Brain microvascular endothelial cell (primary cell): ENCODE results near the gene SUV39H2.

ENCODE experiments used
- DNase-seq: peaks from one replicate; pipeline ENCODE4 v3.0.0-alpha.2; 2020
- H3K27ac ChIP-seq: fragments of 250-450 bp; sonication (Bioruptor Pico); 2 replicates; pipeline ENCODE4 v1.5.1; 2020; ENCODE audit warnings: mild to moderate bottlenecking, moderate library complexity
- H3K27me3 ChIP-seq: fragments of 250-450 bp; sonication (Bioruptor Pico); replicated peaks from 2 replicates; pipeline ENCODE4 v1.5.1; 2020; ENCODE audit warnings: mild to moderate bottlenecking
- H3K36me3 ChIP-seq: fragments of 250-450 bp; sonication (Bioruptor Pico); replicated peaks from 2 replicates; pipeline ENCODE4 v1.5.1; 2020; ENCODE audit warnings: mild to moderate bottlenecking
- H3K4me3 ChIP-seq: 2 replicates; pipeline ENCODE4 v1.5.1; 2011; ENCODE audit warnings: low read depth, mild to moderate bottlenecking, control low read depth, low read length, moderate library complexity
- in situ Hi-C: cut with HindIII; loops from 2 replicates; pipeline ENCODE4 v1.10.0; 2017; ENCODE audit warnings: low sequenced_read_pairs, low pct_ligation_motif_present
- TF ChIP-seq, protein P1 (sequence below): IDR thresholded peaks from 2 replicates; pipeline ENCODE4 v1.5.1; 2011; ENCODE audit warnings: low read depth, mild to moderate bottlenecking, moderate library complexity, low read length, control low read depth, inconsistent platforms; ENCODE audit errors: missing control alignments

Gene SUV39H2, protein sequence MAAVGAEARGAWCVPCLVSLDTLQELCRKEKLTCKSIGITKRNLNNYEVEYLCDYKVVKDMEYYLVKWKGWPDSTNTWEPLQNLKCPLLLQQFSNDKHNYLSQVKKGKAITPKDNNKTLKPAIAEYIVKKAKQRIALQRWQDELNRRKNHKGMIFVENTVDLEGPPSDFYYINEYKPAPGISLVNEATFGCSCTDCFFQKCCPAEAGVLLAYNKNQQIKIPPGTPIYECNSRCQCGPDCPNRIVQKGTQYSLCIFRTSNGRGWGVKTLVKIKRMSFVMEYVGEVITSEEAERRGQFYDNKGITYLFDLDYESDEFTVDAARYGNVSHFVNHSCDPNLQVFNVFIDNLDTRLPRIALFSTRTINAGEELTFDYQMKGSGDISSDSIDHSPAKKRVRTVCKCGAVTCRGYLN

DNA sequence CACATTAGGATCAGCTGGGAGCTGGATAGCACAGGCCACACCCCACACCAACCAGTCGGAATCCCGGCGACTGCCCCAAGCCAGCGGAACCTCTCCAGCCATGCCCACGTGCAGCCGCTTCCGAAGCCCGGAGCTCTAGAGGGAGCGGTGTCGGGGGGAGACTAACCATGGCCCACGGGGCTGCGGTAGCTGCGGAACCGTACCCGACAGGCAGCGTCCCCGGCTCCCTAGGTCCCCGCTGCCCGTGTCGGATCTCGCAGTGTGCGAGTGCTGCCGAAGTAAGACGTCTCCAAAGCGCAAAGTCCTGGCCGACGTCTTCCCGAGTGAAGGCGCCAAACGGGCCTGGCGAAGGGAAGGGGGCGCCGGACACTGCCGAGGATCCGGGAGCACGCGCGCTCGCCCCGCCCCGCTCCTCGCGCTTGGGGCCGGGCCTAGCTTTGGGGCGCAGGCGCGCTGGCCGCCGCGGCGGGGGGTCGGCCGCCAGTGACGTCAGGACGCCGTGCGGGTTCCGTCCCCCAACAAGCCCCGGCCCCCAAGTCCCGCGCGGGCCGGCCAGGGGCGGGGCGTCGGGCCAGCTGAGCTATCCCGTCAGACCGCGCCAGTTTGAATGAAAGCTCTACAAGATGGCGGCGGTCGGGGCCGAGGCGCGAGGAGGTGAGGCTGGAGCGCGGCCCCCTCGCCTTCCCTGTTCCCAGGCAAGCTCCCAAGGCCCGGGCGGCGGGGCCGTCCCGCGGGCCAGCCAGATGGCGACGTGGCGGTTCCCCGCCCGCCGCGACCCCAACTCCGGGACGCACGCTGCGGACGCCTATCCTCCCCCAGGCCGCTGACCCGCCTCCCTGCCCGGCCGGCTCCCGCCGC, at the start of gene SUV39H2:
Gene SUV39H2 (plus strand): TSS at position 601 of the 858 bp plus-strand sequence. CDS start 23 bp downstream, at position 624.
- in situ Hi-C loops: no loop called here
- peak; percentile 92 for DNase-seq
- Histone ChIP-seq H3K36me3 (no peaks in the 10 kb centered on the region), H3K4me3 (peak within 1 kb of the TSS; percentile 96), H3K27ac (peak within 1 kb of the TSS; percentile 89), H3K27me3 (no peaks in the 10 kb centered on the region)
- TF ChIP-seq, protein P1, sequence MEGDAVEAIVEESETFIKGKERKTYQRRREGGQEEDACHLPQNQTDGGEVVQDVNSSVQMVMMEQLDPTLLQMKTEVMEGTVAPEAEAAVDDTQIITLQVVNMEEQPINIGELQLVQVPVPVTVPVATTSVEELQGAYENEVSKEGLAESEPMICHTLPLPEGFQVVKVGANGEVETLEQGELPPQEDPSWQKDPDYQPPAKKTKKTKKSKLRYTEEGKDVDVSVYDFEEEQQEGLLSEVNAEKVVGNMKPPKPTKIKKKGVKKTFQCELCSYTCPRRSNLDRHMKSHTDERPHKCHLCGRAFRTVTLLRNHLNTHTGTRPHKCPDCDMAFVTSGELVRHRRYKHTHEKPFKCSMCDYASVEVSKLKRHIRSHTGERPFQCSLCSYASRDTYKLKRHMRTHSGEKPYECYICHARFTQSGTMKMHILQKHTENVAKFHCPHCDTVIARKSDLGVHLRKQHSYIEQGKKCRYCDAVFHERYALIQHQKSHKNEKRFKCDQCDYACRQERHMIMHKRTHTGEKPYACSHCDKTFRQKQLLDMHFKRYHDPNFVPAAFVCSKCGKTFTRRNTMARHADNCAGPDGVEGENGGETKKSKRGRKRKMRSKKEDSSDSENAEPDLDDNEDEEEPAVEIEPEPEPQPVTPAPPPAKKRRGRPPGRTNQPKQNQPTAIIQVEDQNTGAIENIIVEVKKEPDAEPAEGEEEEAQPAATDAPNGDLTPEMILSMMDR: no peak

DNA sequence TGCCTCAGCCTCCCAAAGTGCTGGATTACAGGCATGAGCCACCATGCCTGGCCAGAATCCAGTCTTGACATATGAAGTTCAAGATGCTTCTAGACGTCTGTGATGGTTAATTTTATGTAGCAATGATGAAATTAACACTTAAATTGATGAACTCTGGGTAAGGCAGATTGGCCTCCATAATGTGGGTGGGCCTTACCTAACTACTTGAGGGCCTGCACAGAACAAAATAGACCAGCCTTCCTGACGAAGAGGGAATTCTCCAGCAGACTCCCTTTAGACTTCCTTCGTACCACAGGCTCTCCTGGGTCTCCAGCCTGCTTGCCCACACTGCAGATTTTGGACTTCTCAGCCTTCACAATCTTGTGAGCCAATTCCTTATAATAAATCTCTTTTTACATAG, 45.6 kb upstream of the SUV39H2 start:
- H3K27me3 ChIP-seq: no peaks in the 10 kb centered on the region
- in situ Hi-C loops: no loop called here
- TF ChIP-seq, protein P1: no peak
- no peak for DNase-seq
- no peaks in the 10 kb centered on the region for H3K36me3 ChIP-seq
- H3K4me3 ChIP-seq: no peak overlapping the region
- H3K27ac ChIP-seq: no peak overlapping the region

DNA sequence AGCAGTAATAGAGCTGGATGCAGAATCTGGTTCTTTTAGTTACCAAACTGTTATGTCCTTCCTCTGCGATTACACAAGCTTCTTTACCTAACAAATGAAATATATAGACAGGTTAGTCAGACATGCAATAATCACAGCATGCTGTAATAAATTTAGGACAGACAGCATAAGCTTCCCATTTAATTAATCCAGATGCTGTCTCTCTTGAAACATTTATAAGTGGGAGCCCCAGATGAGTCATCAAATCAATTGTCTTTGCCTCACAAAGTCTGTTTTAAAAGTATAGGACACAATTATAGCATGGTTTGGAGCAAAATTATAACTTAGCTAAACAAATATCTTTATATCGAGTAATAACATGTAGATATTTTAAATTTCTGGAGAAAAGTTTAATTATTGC, 42.5 kb upstream of the SUV39H2 start:
- Histone ChIP-seq H3K36me3 (no peaks in the 10 kb centered on the region), H3K27ac (no peak overlapping the region), H3K27me3 (no peaks in the 10 kb centered on the region), H3K4me3 (no peak overlapping the region)
- no peak for DNase-seq
- TF ChIP-seq, protein P1: no peak
- in situ Hi-C loops: no loop called here

DNA sequence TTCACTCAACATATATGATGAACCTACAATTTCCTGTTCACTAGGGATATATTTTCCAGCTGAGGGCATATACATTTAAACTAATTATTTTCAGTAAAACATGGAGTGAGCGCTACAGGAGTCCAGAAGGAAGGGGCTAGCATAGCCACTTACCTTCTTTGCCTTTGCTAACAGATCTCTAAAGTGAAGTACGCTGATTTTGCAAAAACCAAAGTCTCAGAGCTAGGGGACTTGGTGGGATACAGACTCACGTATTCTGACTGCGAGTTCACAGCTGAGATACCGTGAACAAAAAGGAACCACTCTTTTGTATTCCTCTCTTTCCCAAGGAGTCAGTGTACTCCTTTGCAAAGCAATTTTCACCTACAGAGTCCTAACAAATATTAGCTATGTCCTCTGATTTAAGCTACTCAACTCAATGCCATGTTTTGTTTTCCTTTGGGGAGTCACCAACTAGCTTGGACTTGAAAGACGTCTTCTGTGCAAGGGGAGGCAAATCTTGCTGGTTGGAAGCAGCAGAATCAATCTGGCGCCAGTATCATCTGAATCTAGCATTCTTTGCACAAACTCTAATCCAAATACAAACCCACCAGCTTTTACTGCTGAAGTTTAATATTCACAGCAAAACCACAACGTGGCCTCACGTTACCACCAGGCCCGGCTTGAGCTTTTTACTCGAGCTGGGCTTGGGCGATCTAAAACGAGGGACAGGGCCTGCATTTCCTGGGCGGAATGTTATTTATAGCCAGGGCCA, 41.5 kb upstream of the SUV39H2 start:
- peak overlapping the region; percentile 76 for H3K27ac ChIP-seq
- no peaks in the 10 kb centered on the region for H3K27me3 ChIP-seq
- H3K36me3 ChIP-seq: peaks cover 9% of the 10 kb centered on the region
- in situ Hi-C loops: no loop called here
- TF ChIP-seq, protein P1: no peak
- DNase-seq: no peak
- H3K4me3 ChIP-seq: peak overlapping the region; percentile 85

DNA sequence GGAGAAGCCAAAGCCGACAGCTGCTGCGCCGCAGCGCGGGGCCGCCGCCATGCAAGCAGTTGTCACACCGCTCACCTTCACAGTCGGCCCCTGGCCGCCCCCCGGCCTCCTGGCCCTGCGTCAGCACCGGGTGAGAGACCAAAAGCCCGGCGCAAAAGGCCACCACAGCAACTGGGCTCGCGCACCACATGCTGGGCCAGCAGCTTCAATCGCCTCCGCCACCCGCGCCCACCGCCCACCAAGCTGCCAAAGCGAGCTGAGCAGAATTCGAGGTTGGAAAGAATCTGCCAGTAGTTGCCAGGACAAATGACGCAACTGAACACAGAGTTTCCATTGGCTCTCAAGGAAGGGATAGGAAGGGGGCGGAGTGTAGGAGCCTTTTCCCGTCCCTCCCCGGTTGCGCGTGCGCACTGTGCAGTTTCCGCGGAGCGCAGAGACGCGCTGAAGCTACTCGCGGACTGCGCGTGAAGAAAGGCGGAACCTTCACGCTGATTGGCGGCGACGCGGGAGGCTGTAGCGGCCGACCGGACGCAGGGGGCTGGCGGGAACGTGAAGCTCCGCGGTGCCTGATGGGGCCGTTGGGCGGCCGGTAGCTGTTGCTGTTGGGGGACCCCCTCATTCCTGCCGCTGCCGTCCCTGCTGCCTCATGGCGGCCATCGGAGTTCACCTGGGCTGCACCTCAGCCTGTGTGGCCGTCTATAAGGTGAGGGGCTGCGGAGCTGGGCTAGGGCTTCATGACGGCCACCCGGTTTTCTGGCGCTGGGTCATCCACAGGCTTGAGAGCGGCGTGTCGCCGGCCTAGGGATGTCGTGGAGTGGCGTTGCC, 40.7 kb upstream of the SUV39H2 start, which contains the start of the genes CDNF, HSPA14 and MSANTD7:
Gene CDNF (minus strand): TSS at position 281 of the 825 bp plus-strand sequence. CDS start 91 bp downstream, at position 190.
Gene HSPA14 (plus strand): TSS at position 550 of the 825 bp plus-strand sequence. CDS start 97 bp downstream, at position 647.
Gene MSANTD7 (plus strand): TSS at position 550 of the 825 bp plus-strand sequence. CDS start 3,979 bp downstream, outside the sequence.
- Histone ChIP-seq H3K36me3 (peaks cover 17% of the 10 kb centered on the region), H3K27me3 (no peaks in the 10 kb centered on the region), H3K4me3 (peak within 1 kb of the TSS; percentile 95), H3K27ac (peak within 1 kb of the TSS; percentile 76)
- DNase-seq: peak; percentile 98
- TF ChIP-seq, protein P1: no peak
- in situ Hi-C loops: no loop called here
